GM08714 (cell line): ENCODE data around the gene KIAA1958.

ENCODE experiments used
- H3K4me3 ChIP-seq: fragments of 200-500 bp; sonication (Bioruptor generic); 2 replicates; pipeline ENCODE4 v1.5.1; 2014; ENCODE audit warnings: mild to moderate bottlenecking, low read length, inconsistent platforms
- ZNF274 ChIP-seq: IDR thresholded peaks from 2 replicates; pipeline ENCODE4 v1.6.1; 2012; ENCODE audit warnings: mild to moderate bottlenecking, low read depth, low read length

Gene KIAA1958

GRCh38 chr9:112604790-112605189 is 118.2 kb downstream of the KIAA1958 start:
- no peak for TF ChIP-seq ZNF274

GRCh38 chr9:112605518-112605917 is 118.9 kb downstream of the KIAA1958 start:
- no peak for TF ChIP-seq ZNF274
- no peak overlapping the region for H3K4me3 ChIP-seq

More at GRCh38 chr9:112604790-112605189, 118.2 kb downstream of the KIAA1958 start:
- H3K4me3 ChIP-seq = no peak overlapping the region

GRCh38 chr9:112605963-112606699 is 119.5 kb downstream of the KIAA1958 start:
- no peak for TF ChIP-seq ZNF274
- 0 out of 2 replicates have a peak overlapping the region, but pooled peaks have one; percentile 26 for H3K4me3 ChIP-seq

- no peak overlapping the region for H3K4me3 ChIP-seq
- no peak for TF ChIP-seq ZNF274
These were observed 122.2 kb downstream of the KIAA1958 start for GRCh38 chr9:112608851-112609250.

- no peak overlapping the region for H3K4me3 ChIP-seq
- no peak for TF ChIP-seq ZNF274
These were observed 129.1 kb downstream of the KIAA1958 start for GRCh38 chr9:112615584-112616266.

GRCh38 chr9:112617371-112617770 is 130.7 kb downstream of the KIAA1958 start:
- H3K4me3 ChIP-seq = no peak overlapping the region
- no peak for TF ChIP-seq ZNF274

GRCh38 chr9:112618385-112619009 is 131.9 kb downstream of the KIAA1958 start:
- no peak overlapping the region for H3K4me3 ChIP-seq
- no peak for TF ChIP-seq ZNF274

- H3K4me3 ChIP-seq = no peak overlapping the region
- TF ChIP-seq ZNF274 = no peak
These were observed 133.8 kb downstream of the KIAA1958 start for GRCh38 chr9:112620388-112620787.

GRCh38 chr9:112621018-112621655 is 134.5 kb downstream of the KIAA1958 start:
- H3K4me3 ChIP-seq = no peak overlapping the region
- TF ChIP-seq ZNF274 = no peak

- no peak overlapping the region for H3K4me3 ChIP-seq
These were observed 136.6 kb downstream of the KIAA1958 start for GRCh38 chr9:112623198-112623597.

GRCh38 chr9:112624711-112625707 is 138.4 kb downstream of the KIAA1958 start:
- no peak overlapping the region for H3K4me3 ChIP-seq
- no peak for TF ChIP-seq ZNF274

More at GRCh38 chr9:112623198-112623597, 136.6 kb downstream of the KIAA1958 start:
- TF ChIP-seq ZNF274 = no peak

- no peak for TF ChIP-seq ZNF274
- H3K4me3 ChIP-seq = no peak overlapping the region
These were observed 143.3 kb downstream of the KIAA1958 start for GRCh38 chr9:112629671-112630485.
